GM20431 (cell line): ENCODE results near the gene CALN1.
"Not testable (repeated sequence)": the region's sequence is repeated elsewhere in the genome, so short reads cannot be mapped to it uniquely, and the experiment has no call there.

Experiments
- in situ Hi-C: fragments of 300-500 bp; cut with MseI, MboI; formaldehyde crosslinking; loops from one replicate; pipeline ENCODE4 v1.15.0; 2020; ENCODE audit warnings: low sequenced_read_pairs; ENCODE audit not compliant: unreplicated experiment

CALN1 gene

GRCh38 chr7:72411419-72411818 is 719 bp downstream of the CALN1 start:
- in situ Hi-C loops, result no loop called here

- in situ Hi-C loops, result no loop called here
These were observed 2.5 kb downstream of the CALN1 start for GRCh38 chr7:72409638-72410015.

- in situ Hi-C loops, result no loop called here
These were observed 3.0 kb downstream of the CALN1 start for GRCh38 chr7:72408966-72409637.

GRCh38 chr7:72406820-72407403 is 5.2 kb downstream of the CALN1 start:
- in situ Hi-C loops, result no loop called here

- in situ Hi-C loops, result no loop called here
These were observed 6.3 kb downstream of the CALN1 start for GRCh38 chr7:72405871-72406270.

- in situ Hi-C loops, result no loop called here
These were observed 6.7 kb downstream of the CALN1 start for GRCh38 chr7:72405418-72405817.

GRCh38 chr7:72404743-72405142 is 7.4 kb downstream of the CALN1 start:
- in situ Hi-C loops, result no loop called here

- in situ Hi-C loops, result no loop called here
These were observed 8.6 kb downstream of the CALN1 start for GRCh38 chr7:72403458-72404076.

- in situ Hi-C loops, result no loop called here
These were observed 18.1 kb downstream of the CALN1 start for GRCh38 chr7:72394016-72394415.

- in situ Hi-C loops, result no loop called here
These were observed 20.2 kb downstream of the CALN1 start for GRCh38 chr7:72391821-72392377.

GRCh38 chr7:72386118-72386517 is 26.0 kb downstream of the CALN1 start:
- in situ Hi-C loops, result no loop called here

GRCh38 chr7:72362246-72362645 is 49.9 kb downstream of the CALN1 start:
- in situ Hi-C loops, result no loop called here

GRCh38 chr7:72345208-72345727 is 66.9 kb downstream of the CALN1 start:
- in situ Hi-C loops, result no loop called here

- in situ Hi-C loops, result no loop called here
These were observed 68.1 kb downstream of the CALN1 start for GRCh38 chr7:72343991-72344390.

- in situ Hi-C loops, result not testable (repeated sequence)
These were observed 68.8 kb downstream of the CALN1 start for GRCh38 chr7:72343354-72343753.

GRCh38 chr7:72337390-72338167 is 74.6 kb downstream of the CALN1 start:
- in situ Hi-C loops, result no loop called here

- in situ Hi-C loops, result no loop called here
These were observed 75.3 kb downstream of the CALN1 start for GRCh38 chr7:72336632-72337389.

- in situ Hi-C loops, result no loop called here
These were observed 75.8 kb downstream of the CALN1 start for GRCh38 chr7:72336382-72336631.

GRCh38 chr7:72335561-72336381 is 76.4 kb downstream of the CALN1 start:
- in situ Hi-C loops, result no loop called here
